ENCODE measurements around the gene SLC25A12. TPM values are rescaled to one million over a fixed set of nuclear protein-coding genes. Genes with fewer than 3 reads are reported as not detected.
"Not testable (repeated sequence)": the region's sequence is repeated elsewhere in the genome, so short reads cannot be mapped to it uniquely, and the experiment has no call there.

The SLC25A12 gene
- total RNA-seq, 4 donors from 2014 or later = 9.1 to 27.3 (median 17.8) TPM

GRCh38 chr2:171813126-171813525 lies 80.9 kb downstream of the SLC25A12 start:
- DNase-seq (ENCODE audit: low spot score) = no peak
- TF ChIP-seq CTCF (IDR thresholded peaks at IDR 0.05) = no peak
- no peak for ATAC-seq (ENCODE audit: low FRiP score)

GRCh38 chr2:171811245-171811628 lies 82.8 kb downstream of the SLC25A12 start:
- no peak for TF ChIP-seq CTCF (IDR thresholded peaks at IDR 0.05)
- ATAC-seq (ENCODE audit: low FRiP score) (no peak), DNase-seq (ENCODE audit: low spot score) (no peak)

GRCh38 chr2:171810422-171811244 lies 83.4 kb downstream of the SLC25A12 start:
- no peak for TF ChIP-seq CTCF (IDR thresholded peaks at IDR 0.05)
- ATAC-seq (ENCODE audit: low FRiP score) (no peak), DNase-seq (ENCODE audit: low spot score) (no peak)

GRCh38 chr2:171808885-171809284 lies 85.2 kb downstream of the SLC25A12 start:
- not testable (repeated sequence) for DNase-seq (ENCODE audit: low spot score); ATAC-seq (ENCODE audit: low FRiP score)

- DNase-seq (ENCODE audit: low spot score) (no peak), ATAC-seq (ENCODE audit: low FRiP score) (peak; percentile 37)
- TF ChIP-seq CTCF (IDR thresholded peaks at IDR 0.05) = no peak
These were observed 86.1 kb downstream of the SLC25A12 start for GRCh38 chr2:171807831-171808393.

- TF ChIP-seq CTCF (IDR thresholded peaks at IDR 0.05) = no peak
- DNase-seq (ENCODE audit: low spot score) = no peak
- no peak for ATAC-seq (ENCODE audit: low FRiP score)
These were observed 86.9 kb downstream of the SLC25A12 start for GRCh38 chr2:171807119-171807518.

GRCh38 chr2:171804456-171804855 lies 89.6 kb downstream of the SLC25A12 start:
- no peak for ATAC-seq (ENCODE audit: low FRiP score)
- no peak for DNase-seq (ENCODE audit: low spot score)
- TF ChIP-seq CTCF (IDR thresholded peaks at IDR 0.05) = no peak

Data from omental fat pad (tissue), 4 donors.